Mesothelial cell of epicardium (in vitro differentiated cells): ENCODE data around the gene COL4A2. TPM values are rescaled to one million over a fixed set of nuclear protein-coding genes. Genes with fewer than 3 reads are reported as not detected.
"Not testable (repeated sequence)": the region's sequence is repeated elsewhere in the genome, so short reads cannot be mapped to it uniquely, and the experiment has no call there.

Experiments
- DNase-seq, 2 experiments: peaks; one replicate each; pipeline ENCODE4 v3.0.0; 2021; ENCODE audit warnings: low spot score in 2 of 2; ENCODE audit not compliant: unreplicated experiment in 2 of 2
- H3K27ac Mint-ChIP-seq: 2 replicates; pipeline ENCODE4 v1.8.0; 2021; ENCODE audit warnings: mixed read lengths
- H3K27me3 Mint-ChIP-seq: 2 replicates; pipeline ENCODE4 v1.8.0; 2021; ENCODE audit warnings: low read depth, mixed read lengths
- H3K36me3 Mint-ChIP-seq: 2 replicates; pipeline ENCODE4 v1.8.0; 2021; ENCODE audit warnings: mixed read lengths
- H3K4me1 Mint-ChIP-seq: 2 replicates; pipeline ENCODE4 v1.8.0; 2021; ENCODE audit warnings: mixed read lengths
- H3K4me3 Mint-ChIP-seq: 2 replicates; pipeline ENCODE4 v1.8.0; 2021; ENCODE audit warnings: mild to moderate bottlenecking, moderate library complexity, mixed read lengths
- H3K9me3 Mint-ChIP-seq: 2 replicates; pipeline ENCODE4 v1.8.0; 2021; ENCODE audit warnings: mixed read lengths
- CTCF ChIP-seq: fragments of 200-600 bp; sonication (generic); IDR thresholded peaks from one replicate; pipeline ENCODE4 v1.5.0; 2021; ENCODE audit warnings: antibody characterized with exemption; ENCODE audit not compliant: unreplicated experiment
- total RNA-seq: library from RNA; stranded (reverse); gene quantifications from 3 replicates; pipeline ENCODE4 v1.2.1, GENCODE V29; 2021

COL4A2 gene
- total RNA-seq, 1 donor from 2014 or later, result 469 TPM

GRCh38 chr13:110483386-110483968 lies 176.4 kb downstream of the COL4A2 start:
- Mint-ChIP-seq H3K36me3 (peaks cover 20% of the 10 kb centered on the region), H3K4me3 (no peak overlapping the region), H3K4me1 (peaks cover 12% of the 10 kb centered on the region), H3K27ac (peak overlapping the region; percentile 75), H3K9me3 (no peaks in the 10 kb centered on the region), H3K27me3 (no peaks in the 10 kb centered on the region)
- DNase-seq, result no peak
- TF ChIP-seq CTCF, result no peak

GRCh38 chr13:110484290-110485048 lies 177.4 kb downstream of the COL4A2 start:
- no peak for TF ChIP-seq CTCF
- H3K4me3 Mint-ChIP-seq, result no peak overlapping the region
- H3K27me3 Mint-ChIP-seq, result no peaks in the 10 kb centered on the region
- H3K27ac Mint-ChIP-seq, result peak overlapping the region; percentile 13
- H3K36me3 Mint-ChIP-seq, result peaks cover 25% of the 10 kb centered on the region
- no peaks in the 10 kb centered on the region for H3K9me3 Mint-ChIP-seq
- peaks cover 12% of the 10 kb centered on the region for H3K4me1 Mint-ChIP-seq
- no peak for DNase-seq

- no peak for TF ChIP-seq CTCF
- H3K9me3 Mint-ChIP-seq, result no peaks in the 10 kb centered on the region
- peaks cover 34% of the 10 kb centered on the region for H3K36me3 Mint-ChIP-seq
- DNase-seq, result peak; percentile 55 to 77
- H3K27ac Mint-ChIP-seq, result peak overlapping the region; percentile 67
- no peaks in the 10 kb centered on the region for H3K27me3 Mint-ChIP-seq
- no peak overlapping the region for H3K4me3 Mint-ChIP-seq
- H3K4me1 Mint-ChIP-seq, result peaks cover 12% of the 10 kb centered on the region
Observed at GRCh38 chr13:110485604-110486003, 178.5 kb downstream of the COL4A2 start.

GRCh38 chr13:110486061-110486715 lies 179.1 kb downstream of the COL4A2 start:
- Mint-ChIP-seq H3K27me3 (no peaks in the 10 kb centered on the region), H3K4me3 (no peak overlapping the region), H3K36me3 (peaks cover 34% of the 10 kb centered on the region), H3K27ac (peak overlapping the region; percentile 67), H3K4me1 (peaks cover 12% of the 10 kb centered on the region), H3K9me3 (no peaks in the 10 kb centered on the region)
- DNase-seq, result no peak
- no peak for TF ChIP-seq CTCF

GRCh38 chr13:110486880-110487279 lies 179.8 kb downstream of the COL4A2 start:
- Mint-ChIP-seq H3K36me3 (peaks cover 35% of the 10 kb centered on the region), H3K4me1 (peaks cover 12% of the 10 kb centered on the region)
- H3K27me3 Mint-ChIP-seq, H3K27ac Mint-ChIP-seq, H3K4me3 Mint-ChIP-seq, H3K9me3 Mint-ChIP-seq, DNase-seq: not testable (repeated sequence)
